Fibroblast of villous mesenchyme (primary cell): ENCODE measurements around the gene CEP44. TPM values are rescaled to one million over a fixed set of nuclear protein-coding genes. Genes with fewer than 3 reads are reported as not detected.

Experiments used
- DNase-seq: peaks from one replicate; pipeline ENCODE4 v3.0.0-alpha.2; 2010; ENCODE audit warnings: low read depth
- H3K4me3 ChIP-seq: 2 replicates; pipeline ENCODE4 v1.5.1; 2011; ENCODE audit warnings: low read depth, mild to moderate bottlenecking, low read length
- CTCF ChIP-seq: IDR thresholded peaks from 2 replicates; pipeline ENCODE4 v1.5.1; 2012; ENCODE audit warnings: low read depth, mild to moderate bottlenecking, low read length; ENCODE audit not compliant: insufficient read depth
- total RNA-seq: library from RNA; depleted of rRNA; stranded (reverse); fragments of >200 nt; gene quantifications from 2 replicates; pipeline ENCODE4 v1.2.3, GENCODE V29; 2012

CEP44 gene
- total RNA-seq, 1 donor: 16.0 TPM

GRCh38 chr4:174318829-174319764, 35.4 kb downstream of the CEP44 start:
- peak; percentile 55 for DNase-seq
- TF ChIP-seq CTCF: peak; percentile 71

GRCh38 chr4:174320494-174321199, 36.9 kb downstream of the CEP44 start:
- H3K4me3 ChIP-seq: no peak overlapping the region
- DNase-seq: peak; percentile 50
- TF ChIP-seq CTCF: no peak

More at GRCh38 chr4:174318829-174319764, 35.4 kb downstream of the CEP44 start:
- H3K4me3 ChIP-seq: no peak overlapping the region

- no peak overlapping the region for H3K4me3 ChIP-seq
- no peak for TF ChIP-seq CTCF
- no peak for DNase-seq
Observed at GRCh38 chr4:174324236-174324635, 40.5 kb downstream of the CEP44 start.

GRCh38 chr4:174324725-174325124, 41.0 kb downstream of the CEP44 start:
- DNase-seq: peak; percentile 38
- TF ChIP-seq CTCF: no peak
- no peak overlapping the region for H3K4me3 ChIP-seq

GRCh38 chr4:174332741-174333493, 49.2 kb downstream of the CEP44 start:
- H3K4me3 ChIP-seq: no peak overlapping the region
- DNase-seq: peak; percentile 49
- TF ChIP-seq CTCF: no peak

- H3K4me3 ChIP-seq: no peak overlapping the region
- TF ChIP-seq CTCF: no peak
- DNase-seq: no peak
Observed at GRCh38 chr4:174334628-174335027, 50.9 kb downstream of the CEP44 start.
